ENCODE measurements around the gene ALAS1. TPM values are rescaled to one million over a fixed set of nuclear protein-coding genes. Genes with fewer than 3 reads are reported as not detected.

The ALAS1 gene
- total and polyA plus RNA-seq, 2 of the 13 experiments (the other 11 are each of a cell fraction or from before 2014, with no cell fraction given) = 36.0 to 43.2 TPM

- Histone ChIP-seq H3K4me2 (ENCODE audit: low read depth, low read length) (peak overlapping the region; percentile 90), H3K79me2 (ENCODE audit: insufficient read depth, low read length) (peaks cover 11% of the 10 kb centered on the region), H2AFZ (ENCODE audit: low read length) (peak overlapping the region; percentile 1), H4K20me1 (ENCODE audit: insufficient read depth, low read length) (no peaks in the 10 kb centered on the region), H3K9me3 (ENCODE audit: low read length) (no peaks in the 10 kb centered on the region), H3K36me3 (replicated peaks in 1 of 2; ENCODE audit: control insufficient read depth in 1 of 2, insufficient read depth in 2 of 2, low read length in 2 of 2) (peaks cover under 1 to 18% of the 10 kb centered on the region in 2 experiments; a peak in 4 of 5 replicates), H3K9ac (ENCODE audit: insufficient read depth, low read depth, low read length) (peak overlapping the region; percentile 88), H3K4me3 (replicated peaks in 1 of 3; ENCODE audit: insufficient read depth in 1 of 3, low read depth in 2 of 3, low read length in 3 of 3) (peak overlapping the region; percentile 50 to 94 (median 59); a peak in 5 of 6 replicates), H3K27ac (ENCODE audit: extremely low read length, insufficient read depth, low read length) (peak overlapping the region; percentile 44), H3K27me3 (ENCODE audit: control insufficient read depth in 1 of 2, insufficient read depth in 2 of 2, low read length in 2 of 2) (0 out of 5 replicates have a peak, but pooled peaks cover 0 to 5% of the 10 kb centered on the region in 2 experiments), H3K4me1 (ENCODE audit: insufficient read depth, low read length) (peaks cover 66% of the 10 kb centered on the region)
- DNase-seq (ENCODE audit: low spot score) (no peak), FAIRE-seq (no peak), ATAC-seq (peak; percentile 34)
- BruUV-seq (replicated peaks) = no TSS peak
- TF ChIP-seq PATZ1 (CRISPR knock-in tag; IDR thresholded peaks at IDR 0.05) (no peak), CC2D1A (CRISPR knock-in tag; IDR thresholded peaks at IDR 0.05) (no peak), DR1 (CRISPR knock-in tag; IDR thresholded peaks at IDR 0.05) (no peak), SNAPC4 (CRISPR knock-in tag; IDR thresholded peaks at IDR 0.05) (no peak), ZNF7 (CRISPR knock-in tag; IDR thresholded peaks at IDR 0.05) (no peak), ZNF431 (CRISPR knock-in tag; IDR thresholded peaks at IDR 0.05; ENCODE audit: borderline replicate concordance, low read depth) (peak; percentile 28; the same call in 1 of the 2 replicates), TBL1XR1 (IDR thresholded peaks at IDR 0.05; ENCODE audit: borderline replicate concordance, low read length, partially characterized antibody) (no peak), NR2F6 (IDR thresholded peaks at IDR 0.05) (no peak), NR2F6 (CRISPR knock-in tag; IDR thresholded peaks at IDR 0.05) (no peak), ZC3H4 (CRISPR knock-in tag; IDR thresholded peaks at IDR 0.05; ENCODE audit: borderline replicate concordance) (0 out of 2 replicates have a peak, but pooled peaks have one; percentile 44), ZBTB33 (CRISPR knock-in tag; IDR thresholded peaks at IDR 0.05) (peak; percentile 15; the same call in 1 of the 2 replicates)
- POLR2A ChIA-PET = interaction anchor here (0.8 to 4.3 kb wide), 9 partner anchors 9 to 89 kb away, joined by 3 to 24 read pairs (median 4); partner anchors contain the start of genes GLYCTK and POC1A
- CTCF ChIA-PET (ENCODE audit: low intra/inter-chr PET ratio, low total read pairs) = no interaction called here
- WGBS (ENCODE audit: low lambda C conversion rate) = 37% methylated on average over 10 of the region's 10 CpGs
- in situ Hi-C loops (cut with HindIII; ENCODE audit: extremely low pct_ligation_motif_present, low pct_unique_long_range_greater_than_20kb) = no loop called here
- intact Hi-C loops (cut with micrococcal nuclease; ENCODE audit: unreplicated experiment) = loop anchor here (1.0 kb wide), 1 partner anchor 20 kb away; no protein-coding TSS in a partner anchor
Observed at GRCh38 chr3:52197499-52197841, 490 bp upstream of the ALAS1 start.

All from HepG2 (cell line).